Retina (tissue), 1 donor: ENCODE measurements around the gene CALCB.

Experiments
- DNase-seq: peaks from one replicate; pipeline ENCODE4 v3.0.0-alpha.2; 2016

CALCB gene

GRCh38 chr11:15119352-15119751, 46.0 kb downstream of the CALCB start:
- no peak for DNase-seq

- DNase-seq: no peak
These were observed 46.4 kb downstream of the CALCB start for GRCh38 chr11:15119826-15120225.

DNA sequence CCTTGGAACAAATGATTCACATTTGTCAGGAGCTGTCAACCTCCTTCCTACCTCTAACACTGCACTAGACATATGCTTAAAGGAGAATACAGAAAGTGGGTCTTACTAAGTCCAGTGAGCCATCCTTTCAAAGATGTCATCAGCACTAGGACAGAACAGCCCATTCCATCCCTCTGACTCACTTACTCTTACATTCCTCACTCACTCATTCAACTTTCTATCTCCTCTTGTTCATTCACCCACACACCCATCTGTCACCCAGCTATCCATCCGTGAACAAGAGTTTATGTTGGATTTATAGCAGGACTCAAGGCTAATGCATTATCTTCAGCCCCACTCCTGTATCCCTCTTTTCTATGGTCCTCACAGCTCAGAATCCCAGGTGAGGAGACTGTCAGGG, 50.5 kb downstream of the CALCB start:
- no peak for DNase-seq

DNA sequence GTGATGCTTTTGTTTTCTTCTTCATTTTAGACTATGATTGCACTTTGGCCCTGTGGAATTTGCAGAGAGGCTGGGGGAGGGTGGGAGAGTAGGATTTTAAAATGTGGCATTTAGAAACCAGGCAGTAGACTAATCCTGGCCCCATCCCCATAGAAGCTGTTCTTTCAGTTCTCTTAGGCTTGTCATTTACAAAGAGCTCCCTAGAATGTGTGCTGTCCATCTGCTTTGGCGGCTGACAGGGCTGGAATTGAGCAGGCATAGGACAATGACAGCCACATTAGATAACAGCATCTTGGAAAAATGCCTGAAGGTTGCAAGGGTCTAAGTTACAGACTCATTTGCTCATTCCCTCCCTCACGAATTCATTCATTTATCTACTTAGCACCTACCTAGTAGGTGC, 51.1 kb downstream of the CALCB start:
- no peak for DNase-seq

- no peak for DNase-seq
These were observed 53.9 kb downstream of the CALCB start for GRCh38 chr11:15127341-15127740.
